Muscle of leg (tissue), 11 donors: Measurements from ENCODE around the gene ENG. TPM values are rescaled to one million over a fixed set of nuclear protein-coding genes. Genes with fewer than 3 reads are reported as not detected.

Experiments
- DNase-seq: peaks from one replicate; pipeline ENCODE4 v3.0.0; 2013
- H3K27ac ChIP-seq: one replicate; pipeline ENCODE4 v1.5.1; 2013; ENCODE audit warnings: mild to moderate bottlenecking, low read length, control low read depth
- H3K27me3 ChIP-seq: one replicate; pipeline ENCODE4 v1.6.1; 2013; ENCODE audit warnings: low read length; ENCODE audit not compliant: control insufficient read depth, insufficient read depth
- H3K36me3 ChIP-seq: one replicate; pipeline ENCODE4 v1.6.1; 2013; ENCODE audit warnings: low read length; ENCODE audit not compliant: control insufficient read depth, insufficient read depth
- H3K4me1 ChIP-seq: one replicate; pipeline ENCODE4 v1.6.1; 2013; ENCODE audit warnings: low read length; ENCODE audit not compliant: control insufficient read depth, insufficient read depth
- H3K4me3 ChIP-seq: one replicate; pipeline ENCODE4 v1.5.1; 2013; ENCODE audit warnings: low read length, control low read depth
- H3K9me3 ChIP-seq: replicated peaks from 2 replicates; pipeline ENCODE4 v1.6.1; 2013; ENCODE audit warnings: low read depth, low read length; ENCODE audit not compliant: control insufficient read depth
- WGBS: methylation state at CpG from one replicate; pipeline ENCODE4 v1.1.5; 2013; ENCODE audit warnings: missing lambda C conversion rate; ENCODE audit not compliant: insufficient coverage; 5-methylcytosine and 5-hydroxymethylcytosine counted together
- polyA plus RNA-seq, 8 donors: library from polyadenylated mRNA; unstranded; fragments of 120-200 nt; gene quantifications; one replicate each; pipeline versions ENCODE4 v1.2.1 to v1.2.3, GENCODE V29; 2013; ENCODE audit warnings: inconsistent platforms in 1 of 8, low replicate concordance in 1 of 8; ENCODE audit not compliant: insufficient read length in 8 of 8, insufficient read depth in 1 of 8
- total RNA-seq: library from RNA; stranded (reverse); fragments of 120-200 nt; gene quantifications from one replicate; pipeline ENCODE4 v1.2.4, GENCODE V29; 2013

Gene ENG
- total and polyA plus RNA-seq, 9 donors = 9.3 to 77.3 (median 61.2) TPM

GRCh38 chr9:127829205-127829906 is 25.1 kb downstream of the ENG start:
- Histone ChIP-seq H3K27me3 (no peaks in the 10 kb centered on the region), H3K4me1 (peaks cover 43% of the 10 kb centered on the region), H3K27ac (peak overlapping the region; percentile 92), H3K9me3 (no peaks in the 10 kb centered on the region), H3K36me3 (peaks cover 32% of the 10 kb centered on the region), H3K4me3 (no peak overlapping the region)
- 95% methylated on average over 3 of the region's 6 CpGs for WGBS
- no peak for DNase-seq

- WGBS = 7% methylated on average over 33 of the region's 34 CpGs
- peaks cover 43% of the 10 kb centered on the region for H3K4me1 ChIP-seq
- peaks cover 39% of the 10 kb centered on the region for H3K36me3 ChIP-seq
These were observed 26.0 kb downstream of the ENG start for GRCh38 chr9:127828262-127829031.

GRCh38 chr9:127826253-127826913 is 28.1 kb downstream of the ENG start:
- Histone ChIP-seq H3K4me3 (no peak overlapping the region), H3K27me3 (no peaks in the 10 kb centered on the region), H3K27ac (no peak overlapping the region), H3K36me3 (peaks cover 39% of the 10 kb centered on the region), H3K9me3 (no peaks in the 10 kb centered on the region), H3K4me1 (peaks cover 46% of the 10 kb centered on the region)
- DNase-seq = no peak
- 65% methylated on average over 6 of the region's 7 CpGs for WGBS

More at GRCh38 chr9:127828262-127829031, 26.0 kb downstream of the ENG start:
- H3K27me3 ChIP-seq = no peaks in the 10 kb centered on the region
- H3K27ac ChIP-seq = peak overlapping the region; percentile 92
- peak overlapping the region; percentile 28 for H3K4me3 ChIP-seq
- DNase-seq = peak; percentile 92
- no peaks in the 10 kb centered on the region for H3K9me3 ChIP-seq

- DNase-seq = no peak
- WGBS = 45% methylated on average over 23 of the region's 42 CpGs
These were observed 29.0 kb downstream of the ENG start for GRCh38 chr9:127825319-127826051.

GRCh38 chr9:127822108-127822507 is 32.4 kb downstream of the ENG start:
- Histone ChIP-seq H3K9me3 (no peaks in the 10 kb centered on the region), H3K27ac (no peak overlapping the region), H3K36me3 (peaks cover 64% of the 10 kb centered on the region), H3K4me3 (no peak overlapping the region), H3K27me3 (no peaks in the 10 kb centered on the region), H3K4me1 (peaks cover 42% of the 10 kb centered on the region)
- no peak for DNase-seq
- WGBS = no CpG with 5 or more reads among the region's 4 CpGs

More at GRCh38 chr9:127825319-127826051, 29.0 kb downstream of the ENG start:
- Histone ChIP-seq H3K36me3 (peaks cover 44% of the 10 kb centered on the region), H3K4me3 (no peak overlapping the region), H3K27ac (no peak overlapping the region), H3K27me3 (no peaks in the 10 kb centered on the region), H3K9me3 (no peaks in the 10 kb centered on the region), H3K4me1 (peaks cover 46% of the 10 kb centered on the region)

GRCh38 chr9:127818574-127818973 is 35.9 kb downstream of the ENG start:
- peak overlapping the region; percentile 87 for H3K27ac ChIP-seq

GRCh38 chr9:127817881-127818434 is 36.5 kb downstream of the ENG start:
- Histone ChIP-seq H3K9me3 (no peaks in the 10 kb centered on the region), H3K27me3 (no peaks in the 10 kb centered on the region), H3K4me3 (no peak overlapping the region), H3K36me3 (peaks cover 74% of the 10 kb centered on the region), H3K4me1 (peaks cover 37% of the 10 kb centered on the region), H3K27ac (peak overlapping the region; percentile 87)
- peak; percentile 86 for DNase-seq
- 81% methylated on average over 8 of the region's 17 CpGs for WGBS

More at GRCh38 chr9:127818574-127818973, 35.9 kb downstream of the ENG start:
- DNase-seq = no peak
- Histone ChIP-seq H3K36me3 (peaks cover 68% of the 10 kb centered on the region), H3K4me1 (peaks cover 37% of the 10 kb centered on the region), H3K9me3 (no peaks in the 10 kb centered on the region), H3K4me3 (no peak overlapping the region), H3K27me3 (no peaks in the 10 kb centered on the region)
- 85% methylated on average over 5 of the region's 11 CpGs for WGBS

GRCh38 chr9:127816728-127817127 is 37.7 kb downstream of the ENG start:
- H3K4me3 ChIP-seq = no peak overlapping the region
- H3K27me3 ChIP-seq = no peaks in the 10 kb centered on the region
- no peaks in the 10 kb centered on the region for H3K9me3 ChIP-seq
- DNase-seq = no peak
- WGBS = 84% methylated on average over 4 of the region's 8 CpGs
- peaks cover 34% of the 10 kb centered on the region for H3K4me1 ChIP-seq
- H3K27ac ChIP-seq = peak overlapping the region; percentile 87
- H3K36me3 ChIP-seq = peaks cover 84% of the 10 kb centered on the region

GRCh38 chr9:127816362-127816725 is 38.1 kb downstream of the ENG start:
- no CpG with 5 or more reads among the region's 3 CpGs for WGBS
- Histone ChIP-seq H3K27me3 (no peaks in the 10 kb centered on the region), H3K9me3 (no peaks in the 10 kb centered on the region), H3K27ac (no peak overlapping the region), H3K4me1 (peaks cover 34% of the 10 kb centered on the region), H3K4me3 (no peak overlapping the region), H3K36me3 (peaks cover 88% of the 10 kb centered on the region)
- DNase-seq = no peak
